Calu3 (cell line): ENCODE results near the gene SYNE2. TPM values are rescaled to one million over a fixed set of nuclear protein-coding genes. Genes with fewer than 3 reads are reported as not detected.

ENCODE experiments used
- BruUV-seq: library from RNA; stranded (reverse); fragments of 400-500 nt; replicated peaks from 2 replicates; lab custom pipeline; 2021; lab: Mats Ljungman, UMichigan
- CTCF ChIA-PET: fragments of 300-600 bp; sonication (Branson Sonifier 250); formaldehyde crosslinking; loops from one replicate; lab custom pipeline; 2022; ENCODE audit warnings: antibody characterized with exemption; lab: Charles Lee
- DNase-seq: peaks from one replicate; pipeline ENCODE4 v3.0.0; 2022
- H3K27ac Mint-ChIP-seq: one replicate; pipeline ENCODE4 v1.8.0; 2022; ENCODE audit warnings: mixed read lengths; ENCODE audit not compliant: unreplicated experiment
- H3K27me3 Mint-ChIP-seq: one replicate; pipeline ENCODE4 v1.8.0; 2022; ENCODE audit warnings: mixed read lengths; ENCODE audit not compliant: unreplicated experiment
- H3K36me3 Mint-ChIP-seq: one replicate; pipeline ENCODE4 v1.8.0; 2022; ENCODE audit warnings: mild to moderate bottlenecking, moderate library complexity, mixed read lengths; ENCODE audit not compliant: insufficient read depth, unreplicated experiment
- H3K4me1 Mint-ChIP-seq: one replicate; pipeline ENCODE4 v1.8.0; 2022; ENCODE audit warnings: mild to moderate bottlenecking, low read depth, mixed read lengths; ENCODE audit not compliant: unreplicated experiment
- H3K4me3 Mint-ChIP-seq: one replicate; pipeline ENCODE4 v1.8.0; 2022; ENCODE audit warnings: mild to moderate bottlenecking, low read depth, moderate library complexity, mixed read lengths; ENCODE audit not compliant: unreplicated experiment
- H3K9me3 Mint-ChIP-seq: one replicate; pipeline ENCODE4 v1.8.0; 2022; ENCODE audit warnings: low read depth, mixed read lengths; ENCODE audit not compliant: unreplicated experiment
- CTCF ChIP-seq: fragments of 200-600 bp; IDR thresholded peaks from one replicate; pipeline ENCODE4 v1.8.0; 2022; ENCODE audit warnings: antibody characterized with exemption; ENCODE audit not compliant: unreplicated experiment
- intact Hi-C: fragments of 100-400 bp; cut with micrococcal nuclease; formaldehyde crosslinking; loops from one replicate; pipeline ENCODE4 v1.10.0; 2022; ENCODE audit not compliant: unreplicated experiment
- total RNA-seq: library from RNA; stranded (reverse); gene quantifications from 2 replicates; pipeline ENCODE4 v1.2.3, GENCODE V29; 2022

SYNE2 gene
- total RNA-seq, 1 experiment from 2014 or later = 171 TPM

GRCh38 chr14:64098120-64098519 lies 245.3 kb downstream of the SYNE2 start:
- Mint-ChIP-seq H3K4me1 (peaks cover 3% of the 10 kb centered on the region), H3K27ac (no peak overlapping the region), H3K27me3 (no peaks in the 10 kb centered on the region), H3K36me3 (peaks cover 36% of the 10 kb centered on the region), H3K9me3 (no peaks in the 10 kb centered on the region), H3K4me3 (no peak overlapping the region)
- CTCF ChIA-PET = no interaction called here
- intact Hi-C loops = no loop called here
- DNase-seq = no peak
- no TSS peak for BruUV-seq
- no peak for TF ChIP-seq CTCF

- no peak for TF ChIP-seq CTCF
- Mint-ChIP-seq H3K9me3 (no peaks in the 10 kb centered on the region), H3K27ac (no peak overlapping the region), H3K4me3 (no peak overlapping the region), H3K36me3 (peaks cover 23% of the 10 kb centered on the region), H3K4me1 (peaks cover 13% of the 10 kb centered on the region), H3K27me3 (no peaks in the 10 kb centered on the region)
- intact Hi-C loops = no loop called here
- no peak for DNase-seq
- no TSS peak for BruUV-seq
- CTCF ChIA-PET = no interaction called here
Measured at GRCh38 chr14:64107438-64107837, 254.6 kb downstream of the SYNE2 start.

- peaks cover 32% of the 10 kb centered on the region for H3K36me3 Mint-ChIP-seq
- DNase-seq = no peak
Measured at GRCh38 chr14:64109819-64110554, 257.2 kb downstream of the SYNE2 start.

GRCh38 chr14:64110802-64111201 lies 258.0 kb downstream of the SYNE2 start:
- no TSS peak for BruUV-seq
- intact Hi-C loops = loop anchor here (5.0 kb wide), 1 partner anchor 49 kb away; no protein-coding TSS in a partner anchor
- H3K9me3 Mint-ChIP-seq = no peaks in the 10 kb centered on the region
- CTCF ChIA-PET = interaction anchor here (0.7 kb wide), 3 partner anchors 57 to 244 kb away, joined by 3 to 4 read pairs (median 3); no protein-coding TSS in a partner anchor
- H3K27ac Mint-ChIP-seq = no peak overlapping the region
- TF ChIP-seq CTCF = no peak
- DNase-seq = no peak
- H3K4me1 Mint-ChIP-seq = peaks cover 13% of the 10 kb centered on the region
- H3K27me3 Mint-ChIP-seq = no peaks in the 10 kb centered on the region
- no peak overlapping the region for H3K4me3 Mint-ChIP-seq
- peaks cover 36% of the 10 kb centered on the region for H3K36me3 Mint-ChIP-seq

More at GRCh38 chr14:64109819-64110554, 257.2 kb downstream of the SYNE2 start:
- Mint-ChIP-seq H3K9me3 (no peaks in the 10 kb centered on the region), H3K4me3 (no peak overlapping the region), H3K27ac (peak overlapping the region; percentile 66), H3K27me3 (no peaks in the 10 kb centered on the region), H3K4me1 (peaks cover 13% of the 10 kb centered on the region)
- CTCF ChIA-PET = interaction anchor here (0.7 kb wide), 1 partner anchor 16 kb away, joined by 3 read pairs; no protein-coding TSS in a partner anchor
- BruUV-seq = no TSS peak
- TF ChIP-seq CTCF = no peak
- intact Hi-C loops = loop anchor here (5.0 kb wide), 1 partner anchor 48 kb away; no protein-coding TSS in a partner anchor
